ENCODE data around the gene IDE. TPM values are rescaled to one million over a fixed set of nuclear protein-coding genes. Genes with fewer than 3 reads are reported as not detected.

The IDE gene
- total RNA-seq, 1 donor from 2014 or later = 44.6 TPM

DNA sequence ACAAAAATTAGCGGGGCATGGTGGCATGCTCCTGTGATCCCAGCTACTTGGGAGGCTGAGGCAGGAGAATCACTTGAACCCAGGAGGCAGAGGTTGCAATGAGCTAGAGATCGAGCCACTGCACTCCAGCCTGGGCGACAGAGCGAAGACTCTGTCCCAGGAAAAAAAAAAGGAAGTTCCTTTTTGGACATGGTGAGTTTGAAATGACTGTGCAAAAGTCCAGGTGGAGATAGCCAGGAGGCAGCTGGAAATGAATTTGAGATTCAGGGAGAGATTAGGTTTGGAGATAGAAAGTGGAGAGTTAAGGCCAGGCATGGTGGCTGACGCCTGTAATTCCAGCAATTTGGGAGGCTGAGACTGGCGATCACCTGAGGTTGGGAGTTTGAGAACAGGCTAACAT is 143.8 kb downstream of the IDE start:
- DNase-seq (ENCODE audit: low spot score) = no peak
- TF ChIP-seq CTCF (IDR thresholded peaks at IDR 0.05) = no peak
- no peak overlapping the region for H3K4me3 Mint-ChIP-seq (ENCODE audit: unreplicated experiment)
- H3K36me3 Mint-ChIP-seq (ENCODE audit: low read depth) = no peaks in the 10 kb centered on the region
- H3K4me1 Mint-ChIP-seq (ENCODE audit: low read depth) = no peaks in the 10 kb centered on the region
- no peaks in the 10 kb centered on the region for H3K9me3 Mint-ChIP-seq (ENCODE audit: low read depth)
- no peak overlapping the region for H3K27ac Mint-ChIP-seq (ENCODE audit: unreplicated experiment)
- H3K27me3 Mint-ChIP-seq (ENCODE audit: low read depth) = no peaks in the 10 kb centered on the region

- no peak for DNase-seq (ENCODE audit: low spot score)
Measured at GRCh38 chr10:92421550-92421949, 152.3 kb downstream of the IDE start.

DNA sequence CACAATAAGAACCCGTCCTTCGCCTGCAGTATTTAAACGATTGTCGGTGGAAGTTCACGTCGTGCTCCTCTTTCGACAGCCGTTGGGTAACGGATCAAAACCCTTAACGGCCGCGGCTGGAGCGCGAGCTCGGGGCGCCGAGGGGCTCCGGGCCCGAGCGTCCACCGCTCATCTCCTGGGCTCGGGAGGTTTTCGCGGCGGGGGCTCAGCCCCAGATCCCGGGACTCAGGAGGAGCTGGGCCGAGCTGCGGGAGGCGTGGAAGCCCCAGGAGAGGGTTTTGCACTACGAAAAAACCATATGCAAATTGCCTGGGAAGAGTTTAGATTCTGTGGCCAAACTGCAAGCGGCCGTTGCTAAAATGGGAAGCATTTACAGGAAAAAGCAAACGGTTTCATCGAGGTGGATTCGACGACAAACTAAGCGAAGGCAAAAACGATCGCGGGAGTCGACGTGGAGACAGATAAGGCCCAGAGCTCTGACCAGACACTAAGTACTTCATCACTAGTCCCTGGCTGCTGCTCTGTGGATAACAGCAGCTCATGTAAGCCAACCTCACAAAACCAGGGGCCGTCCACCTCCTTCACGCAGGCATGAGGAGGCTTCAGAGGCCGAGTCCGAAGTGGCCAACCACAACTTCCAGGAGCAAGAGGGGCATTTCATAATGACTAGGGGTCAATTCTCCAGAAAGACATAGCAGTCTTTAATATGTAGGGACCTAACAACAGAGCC is 153.2 kb downstream of the IDE start:
- Mint-ChIP-seq H3K27ac (ENCODE audit: unreplicated experiment) (no peak overlapping the region), H3K27me3 (ENCODE audit: low read depth) (no peaks in the 10 kb centered on the region), H3K9me3 (ENCODE audit: low read depth) (peaks cover 19% of the 10 kb centered on the region), H3K36me3 (ENCODE audit: low read depth) (peaks cover 6% of the 10 kb centered on the region), H3K4me3 (ENCODE audit: unreplicated experiment) (peak overlapping the region; percentile 58), H3K4me1 (ENCODE audit: low read depth) (no peaks in the 10 kb centered on the region)
- no peak for DNase-seq (ENCODE audit: low spot score)
- TF ChIP-seq CTCF (IDR thresholded peaks at IDR 0.05) = no peak

More at GRCh38 chr10:92421550-92421949, 152.3 kb downstream of the IDE start:
- no peaks in the 10 kb centered on the region for H3K27me3 Mint-ChIP-seq (ENCODE audit: low read depth)
- no peak for TF ChIP-seq CTCF (IDR thresholded peaks at IDR 0.05)
- peaks cover 19% of the 10 kb centered on the region for H3K9me3 Mint-ChIP-seq (ENCODE audit: low read depth)
- H3K4me1 Mint-ChIP-seq (ENCODE audit: low read depth) = no peaks in the 10 kb centered on the region
- peaks cover 4% of the 10 kb centered on the region for H3K36me3 Mint-ChIP-seq (ENCODE audit: low read depth)
- no peak overlapping the region for H3K27ac Mint-ChIP-seq (ENCODE audit: unreplicated experiment)
- no peak overlapping the region for H3K4me3 Mint-ChIP-seq (ENCODE audit: unreplicated experiment)

GRCh38 chr10:92419740-92420545 is 153.9 kb downstream of the IDE start:
- Mint-ChIP-seq H3K27me3 (ENCODE audit: low read depth) (peaks cover 2% of the 10 kb centered on the region), H3K36me3 (ENCODE audit: low read depth) (peaks cover 6% of the 10 kb centered on the region), H3K4me3 (ENCODE audit: unreplicated experiment) (peak overlapping the region; percentile 58), H3K9me3 (ENCODE audit: low read depth) (peaks cover 19% of the 10 kb centered on the region), H3K4me1 (ENCODE audit: low read depth) (no peaks in the 10 kb centered on the region), H3K27ac (ENCODE audit: unreplicated experiment) (no peak overlapping the region)
- no peak for DNase-seq (ENCODE audit: low spot score)
- TF ChIP-seq CTCF (IDR thresholded peaks at IDR 0.05) = peak; percentile 21

- no peak for TF ChIP-seq CTCF (IDR thresholded peaks at IDR 0.05)
- H3K36me3 Mint-ChIP-seq (ENCODE audit: low read depth) = peaks cover 4% of the 10 kb centered on the region
- no peak overlapping the region for H3K4me3 Mint-ChIP-seq (ENCODE audit: unreplicated experiment)
- H3K9me3 Mint-ChIP-seq (ENCODE audit: low read depth) = peaks cover 15% of the 10 kb centered on the region
- no peak overlapping the region for H3K27ac Mint-ChIP-seq (ENCODE audit: unreplicated experiment)
- DNase-seq (ENCODE audit: low spot score) = no peak
- H3K4me1 Mint-ChIP-seq (ENCODE audit: low read depth) = no peaks in the 10 kb centered on the region
- H3K27me3 Mint-ChIP-seq (ENCODE audit: low read depth) = peaks cover 2% of the 10 kb centered on the region
Measured at GRCh38 chr10:92418891-92419290, 155.0 kb downstream of the IDE start.
